A673 (cell line): ENCODE results near the gene MCM10. TPM values are rescaled to one million over a fixed set of nuclear protein-coding genes. Genes with fewer than 3 reads are reported as not detected.
"Not testable (repeated sequence)": the region's sequence is repeated elsewhere in the genome, so short reads cannot be mapped to it uniquely, and the experiment has no call there.

Experiments used
- BruUV-seq: library from RNA; stranded (reverse); fragments of 400-500 nt; replicated peaks from 2 replicates; lab custom pipeline; 2021; lab: Mats Ljungman, UMichigan
- CTCF ChIA-PET: fragments of 300-600 bp; sonication (Branson Sonifier 250); formaldehyde crosslinking; loops from one replicate; lab custom pipeline; 2022; ENCODE audit warnings: antibody characterized with exemption; lab: Charles Lee
- POLR2A ChIA-PET: fragments of 300-600 bp; sonication (Branson Sonifier 250); formaldehyde crosslinking; loops from one replicate; lab custom pipeline; 2022; ENCODE audit warnings: antibody characterized with exemption; ENCODE audit not compliant: low non-redundant PET; lab: Charles Lee
- DNase-seq: peaks from one replicate; pipeline ENCODE4 v3.0.0-alpha.2; 2015; ENCODE audit warnings: low spot score
- H3K27ac ChIP-seq: fragments of 200-600 bp; sonication (generic); 2 replicates; pipeline ENCODE4 v1.5.1; 2016; ENCODE audit warnings: mixed run types, low read depth, mild to moderate bottlenecking, mixed read lengths, antibody characterized with exemption, low read length; ENCODE audit not compliant: poor library complexity, severe bottlenecking
- H3K27me3 ChIP-seq: fragments of 200-600 bp; sonication (generic); replicated peaks from 2 replicates; pipeline ENCODE4 v1.6.1; 2017; ENCODE audit warnings: mixed run types, low read depth, mild to moderate bottlenecking, mixed read lengths, antibody characterized with exemption, low read length; ENCODE audit not compliant: insufficient read depth, poor library complexity
- H3K36me3 ChIP-seq: fragments of 200-600 bp; sonication (generic); 2 replicates; pipeline ENCODE4 v1.6.1; 2016; ENCODE audit warnings: mixed run types, mild to moderate bottlenecking, mixed read lengths, antibody characterized with exemption, low read length; ENCODE audit not compliant: insufficient read depth, poor library complexity, severe bottlenecking
- H3K4me1 ChIP-seq: fragments of 200-600 bp; sonication (generic); 2 replicates; pipeline ENCODE4 v1.6.1; 2017; ENCODE audit warnings: mixed run types, mild to moderate bottlenecking, mixed read lengths, antibody characterized with exemption, low read length; ENCODE audit not compliant: insufficient read depth, poor library complexity, severe bottlenecking
- H3K4me3 ChIP-seq: fragments of 200-600 bp; sonication (generic); 2 replicates; pipeline ENCODE4 v1.5.1; 2016; ENCODE audit warnings: low read depth, mixed run types, mild to moderate bottlenecking, mixed read lengths, low read length; ENCODE audit not compliant: poor library complexity, severe bottlenecking
- H3K9me3 ChIP-seq: fragments of 200-600 bp; sonication (generic); 2 replicates; pipeline ENCODE4 v1.6.1; 2016; ENCODE audit warnings: mixed run types, low read depth, mild to moderate bottlenecking, mixed read lengths, antibody characterized with exemption, low read length; ENCODE audit not compliant: poor library complexity, severe bottlenecking
- CTCF ChIP-seq: fragments of 300-800, 200-600 bp; sonication (generic); conservative IDR thresholded peaks from 2 replicates; pipeline ENCODE4 v1.5.1; 2017; ENCODE audit warnings: low read depth, mild to moderate bottlenecking, antibody characterized with exemption, low read length, moderate library complexity, mixed read lengths
- EZH2 ChIP-seq: fragments of 200-600 bp; sonication (generic); IDR thresholded peaks from 2 replicates; pipeline ENCODE4 v1.6.1; 2017; ENCODE audit warnings: borderline replicate concordance, low read depth, mild to moderate bottlenecking, mixed read lengths, antibody characterized with exemption, low read length; ENCODE audit not compliant: poor library complexity, severe bottlenecking
- intact Hi-C: fragments of 100-400 bp; cut with micrococcal nuclease; formaldehyde crosslinking; loops from one replicate; pipeline ENCODE4 v1.10.0; 2022; ENCODE audit not compliant: unreplicated experiment
- total RNA-seq: library from RNA; stranded (reverse); gene quantifications from 2 replicates; pipeline ENCODE4 v1.2.3, GENCODE V29; 2021

MCM10 gene
- total RNA-seq, 1 experiment from 2014 or later = 97.5 TPM

DNA sequence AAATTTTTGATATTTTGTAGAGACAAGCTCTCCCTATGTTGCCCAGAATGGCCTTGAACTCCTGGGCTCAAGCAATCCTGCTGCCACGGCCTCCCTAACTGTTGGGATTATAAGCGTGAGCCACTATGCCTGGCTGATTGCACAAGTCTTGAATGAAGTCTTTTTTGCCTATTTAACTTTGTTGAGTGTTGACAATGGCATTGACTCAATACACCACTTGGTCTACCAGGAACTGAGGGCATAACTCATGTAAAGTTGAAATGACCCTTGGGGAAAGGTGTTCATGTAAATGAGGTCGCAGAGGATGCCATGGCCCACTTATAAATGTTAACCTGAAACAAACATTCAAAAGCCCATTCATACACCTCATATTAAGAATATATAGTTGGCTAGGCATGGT lies 80.3 kb downstream of the MCM10 start:
- DNase-seq = no peak
- POLR2A ChIA-PET = no interaction called here
- intact Hi-C loops = no loop called here
- no peak for TF ChIP-seq EZH2
- TF ChIP-seq CTCF = no peak
- H3K4me1 ChIP-seq = no peaks in the 10 kb centered on the region
- no peak overlapping the region for H3K4me3 ChIP-seq
- no peaks in the 10 kb centered on the region for H3K27me3 ChIP-seq
- no peaks in the 10 kb centered on the region for H3K36me3 ChIP-seq
- H3K27ac ChIP-seq = no peak overlapping the region
- CTCF ChIA-PET = no interaction called here
- no TSS peak for BruUV-seq
- no peaks in the 10 kb centered on the region for H3K9me3 ChIP-seq

GRCh38 chr10:13242260-13242659 lies 80.9 kb downstream of the MCM10 start:
- DNase-seq, POLR2A ChIA-PET, CTCF ChIA-PET, H3K4me1 ChIP-seq, H3K9me3 ChIP-seq, H3K36me3 ChIP-seq, BruUV-seq, intact Hi-C loops, H3K27ac ChIP-seq, H3K4me3 ChIP-seq, H3K27me3 ChIP-seq: not testable (repeated sequence)

DNA sequence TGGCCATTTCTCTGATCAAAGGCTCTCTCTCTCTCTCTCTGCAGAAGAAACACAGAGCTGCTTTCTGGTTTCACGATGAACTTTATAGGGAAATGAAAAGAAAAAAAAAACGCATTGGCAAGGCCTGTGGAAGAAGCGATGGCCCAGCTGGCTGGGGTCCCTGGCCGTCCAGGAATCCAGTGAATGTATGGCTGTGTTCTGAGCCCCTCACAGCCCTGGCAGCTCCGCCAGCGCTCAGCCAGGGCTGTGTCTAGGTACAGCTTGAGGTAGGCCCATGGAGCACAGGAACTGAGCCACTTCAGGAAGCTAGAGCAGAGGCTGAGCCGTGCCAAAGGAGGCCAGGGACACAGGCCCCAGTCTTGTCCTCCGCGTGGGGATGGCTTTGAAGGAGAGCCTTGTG lies 85.9 kb downstream of the MCM10 start:
- POLR2A ChIA-PET = no interaction called here
- Histone ChIP-seq H3K9me3 (no peaks in the 10 kb centered on the region), H3K27ac (no peak overlapping the region), H3K4me1 (no peaks in the 10 kb centered on the region), H3K36me3 (no peaks in the 10 kb centered on the region), H3K27me3 (no peaks in the 10 kb centered on the region), H3K4me3 (no peak overlapping the region)
- intact Hi-C loops = no loop called here
- no peak for DNase-seq
- TF ChIP-seq EZH2 (no peak), CTCF (no peak)
- BruUV-seq = no TSS peak
- CTCF ChIA-PET = interaction anchor here (0.6 kb wide), 1 partner anchor 40 kb away, joined by 3 read pairs; no protein-coding TSS in a partner anchor

DNA sequence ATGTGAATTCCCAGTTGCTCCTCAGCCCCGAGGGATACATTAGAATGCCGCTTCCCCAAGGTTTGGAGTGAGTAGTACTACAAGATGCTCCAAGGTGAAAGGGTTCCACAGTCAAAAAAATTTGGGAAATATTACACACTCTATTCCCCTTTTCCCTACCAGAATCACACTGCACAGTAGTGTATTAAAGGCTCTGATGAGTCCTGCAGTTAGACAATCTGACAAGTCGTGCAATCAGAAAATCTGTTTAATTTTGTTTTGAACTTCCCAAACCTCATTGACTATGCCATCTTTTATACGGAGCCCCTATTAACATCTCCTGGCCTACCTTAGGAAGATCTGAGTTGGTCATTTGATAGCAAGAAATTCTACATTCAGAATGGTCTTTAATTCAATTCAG lies 86.4 kb downstream of the MCM10 start:
- Histone ChIP-seq H3K4me1 (no peaks in the 10 kb centered on the region), H3K27me3 (no peaks in the 10 kb centered on the region), H3K36me3 (no peaks in the 10 kb centered on the region), H3K9me3 (no peaks in the 10 kb centered on the region), H3K27ac (no peak overlapping the region), H3K4me3 (no peak overlapping the region)
- BruUV-seq = no TSS peak
- intact Hi-C loops = no loop called here
- no peak for DNase-seq
- ChIA-PET POLR2A (no interaction called here), CTCF (no interaction called here)
- TF ChIP-seq CTCF (no peak), EZH2 (no peak)
